HCT116 (cell line): ENCODE measurements around the gene UTS2R. TPM values are rescaled to one million over a fixed set of nuclear protein-coding genes. Genes with fewer than 3 reads are reported as not detected.

Experiments used
- ATAC-seq: fragments of 200-7000 bp; cut with Tn5 transposase; 2 replicates; pipeline ENCODE4 v1.9.1; 2020; ENCODE audit warnings: mild to moderate bottlenecking, moderate library complexity
- BruUV-seq: library from RNA; stranded (reverse); fragments of 400-500 nt; replicated peaks from 2 replicates; lab custom pipeline; 2021; lab: Mats Ljungman, UMichigan
- CTCF ChIA-PET: fragments of 300-600 bp; sonication (Branson Sonifier 250); formaldehyde crosslinking; loops from one replicate; lab custom pipeline; 2021; ENCODE audit warnings: antibody characterized with exemption; lab: Charles Lee
- POLR2A ChIA-PET: fragments of 300-600, 350-600 bp; sonication (Branson Sonifier 250); formaldehyde crosslinking; loops from one replicate; lab custom pipeline; 2021; ENCODE audit warnings: antibody characterized with exemption; lab: Charles Lee
- RAD21 ChIA-PET, 2 experiments: fragments of 300-600 bp; sonication (Branson Sonifier 250); formaldehyde crosslinking; loops; one replicate each; lab custom pipeline; 2023; ENCODE audit warnings: low total read pairs in 2 of 2; ENCODE audit not compliant: uncharacterized antibody in 2 of 2, unreplicated experiment in 2 of 2, low non-redundant PET in 1 of 2; lab: Charles Lee
- DNase-seq: peaks from one replicate; pipeline ENCODE4 v3.0.0-alpha.2; 2010; ENCODE audit warnings: low read depth, low spot score
- H2AFZ ChIP-seq: fragments of 200-600 bp; shearing (Covaris generic), sonication (generic); 2 replicates; pipeline ENCODE4 v1.6.1; 2017; ENCODE audit warnings: low read depth, mixed run types, mixed read lengths, antibody characterized with exemption, low read length; ENCODE audit not compliant: poor library complexity, severe bottlenecking
- H3K27ac ChIP-seq: 2 replicates; pipeline ENCODE4 v1.5.1; 2012; ENCODE audit warnings: low read depth, low read length
- H3K27me3 ChIP-seq: fragments of 200-600 bp; sonication (generic); 2 replicates; pipeline ENCODE4 v1.6.1; 2016; ENCODE audit warnings: mixed run types, low read length, mixed read lengths; ENCODE audit not compliant: insufficient read depth
- H3K36me3 ChIP-seq, 2 experiments: fragments of 200-500 bp in 1 of 2; fragments of 200-600 bp in 1 of 2; sonication (Bioruptor generic) in 1 of 2; sonication (generic) in 1 of 2; 2 replicates each; pipeline versions ENCODE4 v1.5.1 to v1.6.1; 2014 to 2016; ENCODE audit warnings: low read length in 2 of 2, inconsistent platforms in 1 of 2, mixed read lengths in 1 of 2, mixed run types in 1 of 2; ENCODE audit not compliant: insufficient read depth in 2 of 2, control insufficient read depth in 1 of 2
- H3K4me1 ChIP-seq, 2 experiments: fragments of 200-600 bp in 1 of 2; sonication (generic) in 1 of 2; 2 replicates each; pipeline versions ENCODE4 v1.5.1 to v1.6.1; 2012 to 2017; ENCODE audit warnings: low read length in 2 of 2, inconsistent platforms in 1 of 2, mild to moderate bottlenecking in 1 of 2, mixed read lengths in 1 of 2, mixed run types in 1 of 2, moderate library complexity in 1 of 2; ENCODE audit not compliant: insufficient read depth in 2 of 2, control insufficient read depth in 1 of 2
- H3K4me2 ChIP-seq: fragments of 200-600 bp; sonication (generic); 2 replicates; pipeline ENCODE4 v1.6.1; 2017; ENCODE audit warnings: mixed run types, low read length, mixed read lengths
- H3K4me3 ChIP-seq, 2 experiments: fragments of 200-600 bp in 1 of 2; sonication (generic) in 1 of 2; replicated peaks in 1 of 2; 2 replicates each; pipeline ENCODE4 v1.5.1; 2011 to 2016; ENCODE audit warnings: low read length in 2 of 2, control low read depth in 1 of 2, low read depth in 1 of 2, mild to moderate bottlenecking in 1 of 2, mixed read lengths in 1 of 2, mixed run types in 1 of 2
- H3K79me2 ChIP-seq: fragments of 200-600 bp; sonication (generic); 2 replicates; pipeline ENCODE4 v1.6.1; 2017; ENCODE audit warnings: mild to moderate bottlenecking, mixed run types, low read length, moderate library complexity, mixed read lengths; ENCODE audit not compliant: insufficient read depth
- H3K9ac ChIP-seq: fragments of 200-600 bp; sonication (generic); 2 replicates; pipeline ENCODE4 v1.6.1; 2016; ENCODE audit warnings: low read length, mixed read lengths
- H3K9me2 ChIP-seq: fragments of 200-600 bp; sonication (generic), shearing (Covaris generic); 2 replicates; pipeline ENCODE4 v1.6.1; 2017; ENCODE audit warnings: mixed run types, mild to moderate bottlenecking, moderate library complexity; ENCODE audit not compliant: insufficient read depth
- H3K9me3 ChIP-seq, 2 experiments: fragments of 200-500 bp in 1 of 2; fragments of 200-600 bp in 1 of 2; sonication (Bioruptor generic) in 1 of 2; sonication (generic) in 1 of 2; 2 replicates each; pipeline ENCODE4 v1.6.1; 2014 to 2017; ENCODE audit warnings: low read length in 2 of 2, mixed read lengths in 2 of 2, inconsistent platforms in 1 of 2, low read depth in 1 of 2, mild to moderate bottlenecking in 1 of 2, mixed run types in 1 of 2, moderate library complexity in 1 of 2; ENCODE audit not compliant: control insufficient read depth in 1 of 2, insufficient read depth in 1 of 2
- H4K20me1 ChIP-seq: fragments of 200-600 bp; sonication (generic), shearing (Covaris generic); 2 replicates; pipeline ENCODE4 v1.6.1; 2017; ENCODE audit warnings: mixed run types, mild to moderate bottlenecking, moderate library complexity; ENCODE audit not compliant: insufficient read depth
- EZH2 ChIP-seq: fragments of 200-600 bp; sonication (generic); IDR thresholded peaks from 2 replicates; pipeline ENCODE4 v1.6.1; 2017; ENCODE audit warnings: antibody characterized with exemption, mixed run types
- EZH2phosphoT487 ChIP-seq: fragments of 200-600 bp; IDR thresholded peaks from 2 replicates; pipeline ENCODE4 v1.6.1; 2018; ENCODE audit warnings: antibody characterized with exemption, borderline replicate concordance
- JUND ChIP-seq: IDR thresholded peaks from 2 replicates; pipeline ENCODE4 v1.6.1; 2012
- POLR2A ChIP-seq: IDR thresholded peaks from 2 replicates; pipeline ENCODE4 v1.7.0; 2011; ENCODE audit warnings: borderline replicate concordance; ENCODE audit not compliant: insufficient read depth, insufficient read length; ENCODE audit errors: extremely low read depth
- POLR2AphosphoS5 ChIP-seq: IDR thresholded peaks from 2 replicates; pipeline ENCODE4 v1.6.1; 2011; ENCODE audit warnings: mild to moderate bottlenecking, low read depth, low read length, moderate library complexity
- RAD21 ChIP-seq: IDR thresholded peaks from 2 replicates; pipeline ENCODE4 v1.6.1; 2012; ENCODE audit warnings: low read depth, mild to moderate bottlenecking
- SIN3A ChIP-seq: IDR thresholded peaks from 2 replicates; pipeline ENCODE4 v1.6.1; 2012; ENCODE audit warnings: low read depth
- SRF ChIP-seq: IDR thresholded peaks from 2 replicates; pipeline ENCODE4 v1.6.1; 2012; ENCODE audit warnings: low read depth
- TCF7L2 ChIP-seq: IDR thresholded peaks from 2 replicates; pipeline ENCODE4 v1.7.0; 2011; ENCODE audit warnings: borderline replicate concordance, inconsistent platforms; ENCODE audit not compliant: insufficient read depth, insufficient read length; ENCODE audit errors: extremely low read depth
- YY1 ChIP-seq: IDR thresholded peaks from 2 replicates; pipeline ENCODE4 v1.6.1; 2011; ENCODE audit warnings: low read length, low read depth, moderate library complexity, mild to moderate bottlenecking; ENCODE audit not compliant: insufficient replicate concordance; ENCODE audit errors: extremely low read depth
- ZFX ChIP-seq: fragments of 450-650 bp; IDR thresholded peaks from 2 replicates; pipeline ENCODE4 v1.6.1; 2017
- ZNF274 ChIP-seq: fragments of 200-500 bp; sonication (Bioruptor generic); IDR thresholded peaks from 2 replicates; pipeline ENCODE4 v1.6.1; 2014; ENCODE audit warnings: mild to moderate bottlenecking, low read depth, low read length, inconsistent platforms
- intact Hi-C: fragments of 100-400 bp; cut with micrococcal nuclease; formaldehyde crosslinking; loops from 2 replicates; pipeline ENCODE4 v1.10.0; 2022
- total RNA-seq: library from RNA; stranded (reverse); gene quantifications from one replicate; pipeline ENCODE4 v1.2.1, GENCODE V29; 2021; ENCODE audit not compliant: unreplicated experiment
- TF ChIP-seq, protein P1 (sequence below), 3 experiments: fragments of 200-600 bp in 1 of 3; sonication (generic) in 1 of 3; IDR thresholded peaks in 2 of 3; conservative IDR thresholded peaks in 1 of 3; 2 replicates each; pipeline ENCODE4 v1.5.1; 2012 to 2017; ENCODE audit warnings: low read depth in 2 of 3, low read length in 2 of 3, antibody characterized with exemption in 1 of 3, borderline replicate concordance in 1 of 3, control low read depth in 1 of 3, mild to moderate bottlenecking in 1 of 3, mixed read lengths in 1 of 3, mixed run types in 1 of 3, moderate library complexity in 1 of 3; ENCODE audit not compliant: insufficient read depth in 1 of 3
- TF ChIP-seq, protein P2 (sequence below): IDR thresholded peaks from 2 replicates; pipeline ENCODE4 v1.6.1; 2011; ENCODE audit warnings: mild to moderate bottlenecking, low read length, moderate library complexity; ENCODE audit not compliant: insufficient replicate concordance; ENCODE audit errors: extremely low read depth

The UTS2R gene
- total RNA-seq, 1 experiment from 2014 or later, result not detected

GRCh38 chr17:82353484-82353883, 18.1 kb upstream of the UTS2R start:
- intact Hi-C loops, result loop anchor here (5.0 kb wide), 3 partner anchors 199 to 414 kb away; partner anchors contain the start of gene RAC3
- H3K9me2 ChIP-seq, result no peaks in the 10 kb centered on the region
- H3K4me2 ChIP-seq, result no peak overlapping the region
- H3K4me1 ChIP-seq, result peaks cover 5 to 24% of the 10 kb centered on the region in 2 experiments; a peak in 3 of 4 replicates
- ChIA-PET POLR2A (no interaction called here), RAD21 (no interaction called here), CTCF (no interaction called here)
- no peaks in the 10 kb centered on the region for H3K9me3 ChIP-seq
- DNase-seq, result no peak
- no peak overlapping the region for H2AFZ ChIP-seq
- no peaks in the 10 kb centered on the region for H3K36me3 ChIP-seq
- H3K79me2 ChIP-seq, result no peaks in the 10 kb centered on the region
- H3K27ac ChIP-seq, result no peak overlapping the region
- TF ChIP-seq ZNF274 (no peak), SIN3A (no peak), RAD21 (no peak), SRF (no peak), EZH2 (no peak), POLR2A (no peak), EZH2phosphoT487 (no peak), POLR2AphosphoS5 (no peak), ZFX (no peak), TCF7L2 (no peak), JUND (no peak), YY1 (no peak)
- TF ChIP-seq, protein P1, sequence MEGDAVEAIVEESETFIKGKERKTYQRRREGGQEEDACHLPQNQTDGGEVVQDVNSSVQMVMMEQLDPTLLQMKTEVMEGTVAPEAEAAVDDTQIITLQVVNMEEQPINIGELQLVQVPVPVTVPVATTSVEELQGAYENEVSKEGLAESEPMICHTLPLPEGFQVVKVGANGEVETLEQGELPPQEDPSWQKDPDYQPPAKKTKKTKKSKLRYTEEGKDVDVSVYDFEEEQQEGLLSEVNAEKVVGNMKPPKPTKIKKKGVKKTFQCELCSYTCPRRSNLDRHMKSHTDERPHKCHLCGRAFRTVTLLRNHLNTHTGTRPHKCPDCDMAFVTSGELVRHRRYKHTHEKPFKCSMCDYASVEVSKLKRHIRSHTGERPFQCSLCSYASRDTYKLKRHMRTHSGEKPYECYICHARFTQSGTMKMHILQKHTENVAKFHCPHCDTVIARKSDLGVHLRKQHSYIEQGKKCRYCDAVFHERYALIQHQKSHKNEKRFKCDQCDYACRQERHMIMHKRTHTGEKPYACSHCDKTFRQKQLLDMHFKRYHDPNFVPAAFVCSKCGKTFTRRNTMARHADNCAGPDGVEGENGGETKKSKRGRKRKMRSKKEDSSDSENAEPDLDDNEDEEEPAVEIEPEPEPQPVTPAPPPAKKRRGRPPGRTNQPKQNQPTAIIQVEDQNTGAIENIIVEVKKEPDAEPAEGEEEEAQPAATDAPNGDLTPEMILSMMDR (IDR thresholded peaks at IDR 0.05 in 2 of 3, conservative IDR thresholded peaks at IDR 0.05 in 1 of 3; ENCODE audit: borderline replicate concordance in 1 of 3, insufficient read depth in 1 of 3, low read depth in 2 of 3, low read length in 2 of 3), result no peak
- TF ChIP-seq, protein P2, sequence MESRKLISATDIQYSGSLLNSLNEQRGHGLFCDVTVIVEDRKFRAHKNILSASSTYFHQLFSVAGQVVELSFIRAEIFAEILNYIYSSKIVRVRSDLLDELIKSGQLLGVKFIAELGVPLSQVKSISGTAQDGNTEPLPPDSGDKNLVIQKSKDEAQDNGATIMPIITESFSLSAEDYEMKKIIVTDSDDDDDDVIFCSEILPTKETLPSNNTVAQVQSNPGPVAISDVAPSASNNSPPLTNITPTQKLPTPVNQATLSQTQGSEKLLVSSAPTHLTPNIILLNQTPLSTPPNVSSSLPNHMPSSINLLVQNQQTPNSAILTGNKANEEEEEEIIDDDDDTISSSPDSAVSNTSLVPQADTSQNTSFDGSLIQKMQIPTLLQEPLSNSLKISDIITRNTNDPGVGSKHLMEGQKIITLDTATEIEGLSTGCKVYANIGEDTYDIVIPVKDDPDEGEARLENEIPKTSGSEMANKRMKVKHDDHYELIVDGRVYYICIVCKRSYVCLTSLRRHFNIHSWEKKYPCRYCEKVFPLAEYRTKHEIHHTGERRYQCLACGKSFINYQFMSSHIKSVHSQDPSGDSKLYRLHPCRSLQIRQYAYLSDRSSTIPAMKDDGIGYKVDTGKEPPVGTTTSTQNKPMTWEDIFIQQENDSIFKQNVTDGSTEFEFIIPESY, result no peak
- no peak for ATAC-seq
- no peak overlapping the region for H3K9ac ChIP-seq
- no TSS peak for BruUV-seq
- H4K20me1 ChIP-seq, result no peaks in the 10 kb centered on the region
- H3K4me3 ChIP-seq, result no peak overlapping the region
- H3K27me3 ChIP-seq, result no peaks in the 10 kb centered on the region
